K562 (cell line): ENCODE measurements around the gene TUT4. TPM values are rescaled to one million over a fixed set of nuclear protein-coding genes. Genes with fewer than 3 reads are reported as not detected.

Experiments
- ATAC-seq: fragments of 200-7000 bp; cut with Tn5 transposase; 3 replicates; pipeline ENCODE4 v1.9.1; 2020; ENCODE audit warnings: moderate library complexity
- BruUV-seq: library from RNA; stranded (reverse); fragments of 400-500 nt; replicated peaks from 2 replicates; lab custom pipeline; 2021; lab: Mats Ljungman, UMichigan
- CTCF ChIA-PET: fragments of 300-600 bp; formaldehyde crosslinking; extraction: SDS; loops from one replicate; lab custom pipeline; 2021; ENCODE audit warnings: low intra/inter-chr PET ratio; lab: Yijun Ruan, JAX
- POLR2A ChIA-PET: fragments of 300-600, 350-650 bp; sonication (Branson Sonifier 250); formaldehyde crosslinking; extraction: SDS; loops from one replicate; lab custom pipeline; 2021; ENCODE audit warnings: antibody characterized with exemption, inconsistent platforms; lab: Yijun Ruan, JAX
- DNase-seq, 4 experiments: peaks; one replicate each; pipeline versions ENCODE4 v3.0.0 to v3.0.0-alpha.2; 2011 to 2018; ENCODE audit warnings: low spot score in 3 of 4, mixed read lengths in 3 of 4; ENCODE audit errors: extremely low read depth in 1 of 4
- FAIRE-seq: peaks from 2 replicates; lab custom pipeline; 2011; peaks lifted over from hg19 to GRCh38; lab: Jason Lieb, UNC
- H2AFZ ChIP-seq: 2 replicates; pipeline ENCODE4 v1.6.0; 2011; ENCODE audit warnings: low read depth, low read length, control low read depth, inconsistent platforms
- H3K27ac ChIP-seq: fragments of 200-600 bp; 3 replicates; pipeline ENCODE4 v1.8.0; 2011; ENCODE audit warnings: low read depth, mild to moderate bottlenecking, control low read depth, inconsistent platforms, low read length, moderate library complexity, mixed read lengths; ENCODE audit errors: extremely low read depth
- H3K27me3 ChIP-seq, 2 experiments: fragments of 300-600 bp in 1 of 2; 2 replicates in 1 of 2; 3 replicates in 1 of 2; pipeline versions ENCODE4 v1.6.0 to v1.8.0; 2011; ENCODE audit warnings: inconsistent platforms in 2 of 2, low read length in 2 of 2, mild to moderate bottlenecking in 1 of 2, mixed read lengths in 1 of 2, moderate library complexity in 1 of 2; ENCODE audit not compliant: control insufficient read depth in 2 of 2, insufficient read depth in 2 of 2
- H3K36me3 ChIP-seq: fragments of 300-600 bp; 3 replicates; pipeline ENCODE4 v1.8.0; 2011; ENCODE audit warnings: mild to moderate bottlenecking, low read length, inconsistent platforms; ENCODE audit not compliant: control insufficient read depth, insufficient read depth
- H3K4me1 ChIP-seq, 2 experiments: fragments of 200-600 bp in 1 of 2; replicated peaks in 1 of 2; 2 replicates in 1 of 2; 3 replicates in 1 of 2; pipeline versions ENCODE4 v1.5.1 to v1.8.0; 2011; ENCODE audit warnings: inconsistent platforms in 2 of 2, low read length in 2 of 2, mild to moderate bottlenecking in 1 of 2, mixed read lengths in 1 of 2, moderate library complexity in 1 of 2; ENCODE audit not compliant: control insufficient read depth in 2 of 2, insufficient read depth in 2 of 2
- H3K4me2 ChIP-seq: 2 replicates; pipeline ENCODE4 v1.6.1; 2011; ENCODE audit warnings: low read length, control low read depth, inconsistent platforms, mixed read lengths; ENCODE audit not compliant: insufficient read depth
- H3K4me3 ChIP-seq: fragments of 200-600 bp; sonication (generic), shearing (Covaris generic); 2 replicates; pipeline ENCODE4 v1.5.1; 2016; ENCODE audit warnings: control low read depth, inconsistent platforms
- H3K79me2 ChIP-seq: fragments of 200-600 bp; 3 replicates; pipeline ENCODE4 v1.8.0; 2011; ENCODE audit warnings: low read length, inconsistent platforms; ENCODE audit not compliant: control insufficient read depth, insufficient read depth
- H3K9ac ChIP-seq, 2 experiments: 2 replicates each; pipeline versions ENCODE4 v1.6.0 to v1.6.1; 2011; ENCODE audit warnings: low read depth in 2 of 2, low read length in 2 of 2, control low read depth in 1 of 2, inconsistent platforms in 1 of 2, mild to moderate bottlenecking in 1 of 2, mixed read lengths in 1 of 2; ENCODE audit not compliant: insufficient read depth in 1 of 2
- H3K9me1 ChIP-seq: one replicate; pipeline ENCODE4 v1.6.0; 2011; ENCODE audit warnings: inconsistent platforms, mild to moderate bottlenecking, low read length, moderate library complexity; ENCODE audit not compliant: control insufficient read depth, insufficient read depth
- H3K9me3 ChIP-seq: replicated peaks from 2 replicates; pipeline ENCODE4 v1.5.1; 2011; ENCODE audit warnings: low read depth, low read length, inconsistent platforms; ENCODE audit not compliant: control insufficient read depth, insufficient read depth
- H4K20me1 ChIP-seq: replicated peaks from 2 replicates; pipeline ENCODE4 v1.6.1; 2011; ENCODE audit warnings: low read length, inconsistent platforms, mixed read lengths; ENCODE audit not compliant: control insufficient read depth, insufficient read depth
- CCAR2 ChIP-seq: fragments of 200-400 bp; formaldehyde crosslinking; IDR thresholded peaks from 2 replicates; pipeline ENCODE4 v1.6.1; 2017; ENCODE audit warnings: mild to moderate bottlenecking, low read depth, low read length
- ELF2 ChIP-seq: fragments of 250-450 bp; sonication (Bioruptor Pico); IDR thresholded peaks from 2 replicates; pipeline ENCODE4 v1.5.0; 2021; ENCODE audit warnings: mild to moderate bottlenecking
- POLR2A ChIP-seq: fragments of 450-650 bp; conservative IDR thresholded peaks from 2 replicates; pipeline ENCODE4 v1.6.1; 2016
- SAP30 ChIP-seq: fragments of 200-600 bp; sonication (generic); IDR thresholded peaks from 2 replicates; pipeline ENCODE4 v1.6.1; 2012; ENCODE audit warnings: borderline replicate concordance, low read depth, mild to moderate bottlenecking, moderate library complexity, low read length, control low read depth, inconsistent platforms; ENCODE audit not compliant: insufficient read depth, poor library complexity, severe bottlenecking
- SRSF3 ChIP-seq: fragments of 200-400 bp; formaldehyde crosslinking; IDR thresholded peaks from 2 replicates; pipeline ENCODE4 v1.6.1; 2016; ENCODE audit warnings: mild to moderate bottlenecking, low read length, moderate library complexity; ENCODE audit not compliant: insufficient read depth
- TFAM ChIP-seq: fragments of 250-450 bp; sonication (Bioruptor Pico); conservative IDR thresholded peaks from 2 replicates; pipeline ENCODE4 v1.5.0; 2021; ENCODE audit warnings: mild to moderate bottlenecking, moderate library complexity
- TFE3 ChIP-seq: fragments of 450-650 bp; formaldehyde crosslinking; IDR thresholded peaks from 2 replicates; pipeline ENCODE4 v1.4.0; 2020; ENCODE audit warnings: mild to moderate bottlenecking, mixed read lengths
- WHSC1 ChIP-seq: IDR thresholded peaks from one replicate; pipeline ENCODE4 v1.6.1; 2012; ENCODE audit warnings: low read length, control low read depth, inconsistent platforms
- ZC3H8 ChIP-seq: fragments of 450-650 bp; IDR thresholded peaks from 2 replicates; pipeline ENCODE4 v1.6.1; 2017
- ZFX ChIP-seq: sonication (generic); formaldehyde crosslinking; IDR thresholded peaks from 2 replicates; pipeline ENCODE4 v1.8.0; 2022; ENCODE audit warnings: mild to moderate bottlenecking, missing genetic modification reagents, moderate library complexity
- ZNF12 ChIP-seq: sonication (generic); formaldehyde crosslinking; IDR thresholded peaks from 2 replicates; pipeline ENCODE4 v1.4.0; 2020; ENCODE audit warnings: mild to moderate bottlenecking, missing genetic modification reagents
- ZNF740 ChIP-seq, 3 experiments: fragments of 200-800 bp in 1 of 3; sonication (Bioruptor generic) in 1 of 3; sonication (generic) in 1 of 3; formaldehyde crosslinking in 1 of 3; IDR thresholded peaks; 2 replicates each; pipeline versions ENCODE4 v1.6.1 to v1.8.0; 2016 to 2022; ENCODE audit warnings: mild to moderate bottlenecking in 2 of 3, missing compliant biosample characterization in 2 of 3, missing genetic modification characterization in 2 of 3, missing genetic modification reagents in 1 of 3
- ZNF778 ChIP-seq: fragments of 450-650 bp; formaldehyde crosslinking; IDR thresholded peaks from 2 replicates; pipeline ENCODE4 v1.4.0; 2020; ENCODE audit warnings: mild to moderate bottlenecking, moderate library complexity
- ZNF79 ChIP-seq: fragments of 250-450 bp; sonication (Bioruptor Pico); IDR thresholded peaks from 2 replicates; pipeline ENCODE4 v1.4.0; 2020; ENCODE audit warnings: low read depth, mild to moderate bottlenecking, moderate library complexity
- ZNF830 ChIP-seq: fragments of 250-450 bp; sonication (Bioruptor Pico); IDR thresholded peaks from 2 replicates; pipeline ENCODE4 v1.5.0; 2021; ENCODE audit warnings: mild to moderate bottlenecking
- WGBS: fragments of 100-300 bp; shearing (Covaris generic); methylation state at CpG from one replicate; pipeline ENCODE4 v1.1.6; 2016; ENCODE audit warnings: low coverage, mixed read lengths; ENCODE audit not compliant: insufficient coverage; ENCODE audit errors: missing lambda C conversion rate; 5-methylcytosine and 5-hydroxymethylcytosine counted together
- in situ Hi-C: fragments of 300-500 bp; cut with MboI; formaldehyde crosslinking; loops from 4 replicates; pipeline ENCODE4 v1.15.0; 2018; ENCODE audit warnings: inconsistent platforms, mixed read lengths
- intact Hi-C: fragments of 100-400 bp; cut with micrococcal nuclease; formaldehyde crosslinking; loops from 2 replicates; pipeline ENCODE4 v1.14.2; 2022
- polyA plus RNA-seq, 8 experiments: library from polyadenylated mRNA; depleted of rRNA in 4 of 8; stranded (reverse) in 5 of 8; unstranded in 3 of 8; fragments of >200 nt; fragmentation: Nextera tagmentation in 2 of 8; fragmentation: Illumina TruSeq in 1 of 8; extraction: Ambion mirVana in 2 of 8; extraction: Trizol in 1 of 8; gene quantifications; 2 replicates each; pipeline versions ENCODE4 v1.2.1 to v1.2.3, GENCODE V29; 2011 to 2014; ENCODE audit warnings: inconsistent platforms in 1 of 8, missing spikeins in 1 of 8
- total RNA-seq, 7 experiments: library from RNA; depleted of rRNA in 6 of 7; stranded (reverse); fragments of >200 nt in 6 of 7; fragmentation: Illumina TruSeq in 2 of 7; extraction: Trizol in 2 of 7; gene quantifications; 2 replicates each; pipeline versions ENCODE4 v1.2.1 to v1.2.3, GENCODE V29; 2011 to 2021; ENCODE audit warnings: low replicate concordance in 1 of 7
- TF ChIP-seq, protein P1 (sequence below): fragments of 250-450 bp; sonication (Bioruptor Pico); IDR thresholded peaks from 2 replicates; pipeline ENCODE4 v1.5.0; 2022; ENCODE audit warnings: mild to moderate bottlenecking
- TF ChIP-seq, protein P2 (sequence below): sonication (generic); formaldehyde crosslinking; IDR thresholded peaks from 2 replicates; pipeline ENCODE4 v1.8.0; 2022; ENCODE audit warnings: mild to moderate bottlenecking, low read depth, missing genetic modification reagents

TUT4 gene
- total and polyA plus RNA-seq, 9 of the 15 experiments (the other 6 are each of a cell fraction or from before 2014, with no cell fraction given) = 15.8 to 53.5 (median 36.7) TPM

DNA sequence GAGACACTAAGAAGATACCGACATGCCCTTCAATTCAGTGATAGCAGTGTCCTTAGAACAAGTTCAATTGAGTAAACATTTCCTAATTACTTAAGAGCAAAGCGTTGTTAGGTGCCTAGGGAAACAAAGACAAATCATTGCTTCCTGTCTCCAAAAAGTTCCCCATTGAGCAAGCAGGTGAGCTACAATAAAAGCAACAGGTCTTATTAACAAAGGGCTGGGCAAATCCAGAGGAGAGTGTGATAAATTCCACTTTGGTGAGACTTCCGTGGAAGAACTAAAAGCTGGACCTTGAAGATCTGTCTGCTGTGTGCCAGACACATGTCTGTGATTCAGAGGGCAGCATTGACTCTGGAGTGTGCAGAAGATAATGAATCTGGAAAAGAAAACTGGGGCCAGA lies 1.9 kb upstream of the TUT4 start:
- DNase-seq (no peak), FAIRE-seq (no peak), ATAC-seq (no peak)
- TF ChIP-seq ZNF778 (CRISPR knock-in tag) = no peak
- no peak for TF ChIP-seq TFE3
- no peak for TF ChIP-seq SRSF3
- TF ChIP-seq TFAM (CRISPR knock-in tag) = no peak
- TF ChIP-seq ZNF79 (CRISPR knock-in tag) = no peak
- no peak for TF ChIP-seq ZNF12 (CRISPR knock-in tag)
- no peak for TF ChIP-seq ZNF740 (CRISPR knock-in tag; IDR thresholded peaks at IDR 0.05)
- no peak for TF ChIP-seq ZNF740 (tag; IDR thresholded peaks at IDR 0.05)
- TF ChIP-seq CCAR2 = no peak
- TF ChIP-seq, protein P1, sequence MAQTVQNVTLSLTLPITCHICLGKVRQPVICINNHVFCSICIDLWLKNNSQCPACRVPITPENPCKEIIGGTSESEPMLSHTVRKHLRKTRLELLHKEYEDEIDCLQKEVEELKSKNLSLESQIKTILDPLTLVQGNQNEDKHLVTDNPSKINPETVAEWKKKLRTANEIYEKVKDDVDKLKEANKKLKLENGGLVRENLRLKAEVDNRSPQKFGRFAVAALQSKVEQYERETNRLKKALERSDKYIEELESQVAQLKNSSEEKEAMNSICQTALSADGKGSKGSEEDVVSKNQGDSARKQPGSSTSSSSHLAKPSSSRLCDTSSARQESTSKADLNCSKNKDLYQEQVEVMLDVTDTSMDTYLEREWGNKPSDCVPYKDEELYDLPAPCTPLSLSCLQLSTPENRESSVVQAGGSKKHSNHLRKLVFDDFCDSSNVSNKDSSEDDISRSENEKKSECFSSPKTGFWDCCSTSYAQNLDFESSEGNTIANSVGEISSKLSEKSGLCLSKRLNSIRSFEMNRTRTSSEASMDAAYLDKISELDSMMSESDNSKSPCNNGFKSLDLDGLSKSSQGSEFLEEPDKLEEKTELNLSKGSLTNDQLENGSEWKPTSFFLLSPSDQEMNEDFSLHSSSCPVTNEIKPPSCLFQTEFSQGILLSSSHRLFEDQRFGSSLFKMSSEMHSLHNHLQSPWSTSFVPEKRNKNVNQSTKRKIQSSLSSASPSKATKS (CRISPR knock-in tag) = no peak
- TF ChIP-seq WHSC1 = no peak
- TF ChIP-seq, protein P2, sequence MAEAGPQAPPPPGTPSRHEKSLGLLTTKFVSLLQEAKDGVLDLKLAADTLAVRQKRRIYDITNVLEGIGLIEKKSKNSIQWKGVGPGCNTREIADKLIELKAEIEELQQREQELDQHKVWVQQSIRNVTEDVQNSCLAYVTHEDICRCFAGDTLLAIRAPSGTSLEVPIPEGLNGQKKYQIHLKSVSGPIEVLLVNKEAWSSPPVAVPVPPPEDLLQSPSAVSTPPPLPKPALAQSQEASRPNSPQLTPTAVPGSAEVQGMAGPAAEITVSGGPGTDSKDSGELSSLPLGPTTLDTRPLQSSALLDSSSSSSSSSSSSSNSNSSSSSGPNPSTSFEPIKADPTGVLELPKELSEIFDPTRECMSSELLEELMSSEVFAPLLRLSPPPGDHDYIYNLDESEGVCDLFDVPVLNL = no peak
- no peak for TF ChIP-seq ZC3H8
- no peak for TF ChIP-seq ZFX
- TF ChIP-seq ZNF830 = no peak
- TF ChIP-seq ELF2 (CRISPR knock-in tag) = no peak
- TF ChIP-seq SAP30 = no peak
- no peak for TF ChIP-seq POLR2A
- WGBS = 31% methylated on average over 3 of the region's 3 CpGs
- H3K9ac ChIP-seq = no peak overlapping the region
- H3K4me3 ChIP-seq = no peak overlapping the region
- H3K4me2 ChIP-seq = no peak overlapping the region
- H4K20me1 ChIP-seq = peaks cover 10% of the 10 kb centered on the region
- no peaks in the 10 kb centered on the region for H3K27me3 ChIP-seq
- peaks cover 31% of the 10 kb centered on the region for H3K79me2 ChIP-seq
- ChIA-PET CTCF (no interaction called here), POLR2A (interaction anchor here (0.6 to 1.1 kb wide), 4 partner anchors 13 to 151 kb away, joined by 3 read pairs; no protein-coding TSS in a partner anchor)
- peaks cover 5 to 19% of the 10 kb centered on the region in 2 experiments; a peak in 3 of 5 replicates for H3K4me1 ChIP-seq
- no peaks in the 10 kb centered on the region for H3K9me3 ChIP-seq
- H3K27ac ChIP-seq = no peak overlapping the region
- no peak overlapping the region for H2AFZ ChIP-seq
- H3K9me1 ChIP-seq = no peaks in the 10 kb centered on the region
- no TSS peak for BruUV-seq
- in situ Hi-C loops (no loop called here), intact Hi-C loops (loop anchor here (5.0 kb wide), 1 partner anchor 497 kb away; the partner anchor contains the start of genes BTF3L4 and TXNDC12)
- H3K36me3 ChIP-seq = no peaks in the 10 kb centered on the region
